ENCODE results near the gene SHLD1.
A peak's percentile ranks its signal among the peaks of the same experiment; 100 is the strongest.
"Not testable (repeated sequence)": the region's sequence is repeated elsewhere in the genome, so short reads cannot be mapped to it uniquely, and the experiment has no call there.

SHLD1 gene

DNA sequence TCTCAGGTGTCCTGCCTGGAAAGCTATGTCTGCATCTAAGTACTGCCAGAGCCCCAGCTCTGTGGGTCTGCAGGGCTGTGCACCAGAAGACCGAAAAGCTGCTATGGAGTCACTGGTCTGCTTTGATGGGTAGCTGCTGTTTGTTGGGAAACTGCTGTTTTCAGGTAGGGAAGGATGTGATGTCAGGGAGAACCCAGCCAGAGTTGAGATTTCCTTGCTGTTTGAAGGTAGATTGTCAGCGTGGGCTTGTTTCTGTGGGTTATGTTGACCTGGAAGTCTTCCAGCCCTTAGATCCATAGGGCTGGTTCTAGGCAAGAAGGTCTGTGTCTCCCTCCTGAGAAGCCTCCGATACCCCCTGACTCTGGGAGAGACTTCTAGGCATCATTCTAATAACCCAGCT, 12.2 kb upstream of the SHLD1 start:
- no peak for DNase-seq

DNA sequence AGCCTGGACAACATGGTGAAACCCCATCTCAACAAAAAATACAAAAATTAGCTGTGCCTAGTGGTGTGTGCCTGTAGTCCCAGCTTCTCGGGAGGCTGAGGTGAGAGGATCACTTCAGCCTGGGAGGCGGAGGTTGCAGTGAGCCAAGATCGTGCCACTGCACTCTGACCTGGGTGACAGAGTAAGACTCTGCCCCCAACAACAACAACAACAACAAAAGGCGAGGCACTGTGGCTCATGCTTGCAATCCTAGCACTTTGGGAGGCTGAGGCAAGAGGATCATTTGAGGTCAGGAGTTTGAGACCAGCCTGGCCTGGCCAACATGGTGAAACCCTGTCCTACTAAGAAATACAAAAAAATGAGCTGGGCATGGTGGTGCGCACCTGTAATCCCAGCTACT, 9.6 kb upstream of the SHLD1 start:
- not testable (repeated sequence) for DNase-seq

DNA sequence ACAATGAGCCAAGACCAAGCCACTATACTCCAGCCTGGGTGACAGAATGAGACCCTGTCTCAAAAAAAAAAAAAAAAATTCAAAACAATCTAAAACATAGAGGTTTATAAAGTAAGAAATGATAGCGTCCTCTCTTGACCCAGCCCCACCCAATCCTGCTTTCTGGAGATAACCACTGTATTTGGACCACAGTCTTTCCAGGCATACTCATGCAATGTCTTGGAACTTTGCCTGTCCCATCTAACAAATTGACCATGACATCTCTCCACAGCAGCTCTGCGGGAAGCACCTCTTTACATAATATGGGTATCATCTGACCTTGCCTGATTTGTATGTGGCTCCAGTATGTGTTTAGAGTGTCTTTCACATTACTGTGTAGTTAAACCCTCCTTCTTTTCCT, 9.1 kb upstream of the SHLD1 start:
- DNase-seq: peak; percentile 82

DNA sequence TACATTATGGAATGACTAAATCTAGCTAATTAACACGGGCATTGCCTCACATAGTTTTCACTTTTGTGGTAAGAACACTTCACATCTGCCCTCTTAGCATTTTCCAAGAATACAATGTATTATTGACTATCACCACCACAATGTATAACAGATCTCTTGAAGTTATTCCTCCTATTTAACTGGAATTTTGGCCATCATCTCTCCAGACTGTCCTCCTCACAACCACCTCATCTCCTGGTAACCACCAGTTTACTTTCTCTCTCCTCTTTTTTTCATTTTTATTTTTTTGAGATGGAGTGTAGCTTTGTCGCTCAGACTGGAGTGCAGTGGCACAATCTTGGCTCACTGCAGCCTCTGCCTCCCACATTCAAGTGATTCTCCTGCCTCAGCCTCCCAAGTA, 8.2 kb upstream of the SHLD1 start:
- no peak for DNase-seq

DNA sequence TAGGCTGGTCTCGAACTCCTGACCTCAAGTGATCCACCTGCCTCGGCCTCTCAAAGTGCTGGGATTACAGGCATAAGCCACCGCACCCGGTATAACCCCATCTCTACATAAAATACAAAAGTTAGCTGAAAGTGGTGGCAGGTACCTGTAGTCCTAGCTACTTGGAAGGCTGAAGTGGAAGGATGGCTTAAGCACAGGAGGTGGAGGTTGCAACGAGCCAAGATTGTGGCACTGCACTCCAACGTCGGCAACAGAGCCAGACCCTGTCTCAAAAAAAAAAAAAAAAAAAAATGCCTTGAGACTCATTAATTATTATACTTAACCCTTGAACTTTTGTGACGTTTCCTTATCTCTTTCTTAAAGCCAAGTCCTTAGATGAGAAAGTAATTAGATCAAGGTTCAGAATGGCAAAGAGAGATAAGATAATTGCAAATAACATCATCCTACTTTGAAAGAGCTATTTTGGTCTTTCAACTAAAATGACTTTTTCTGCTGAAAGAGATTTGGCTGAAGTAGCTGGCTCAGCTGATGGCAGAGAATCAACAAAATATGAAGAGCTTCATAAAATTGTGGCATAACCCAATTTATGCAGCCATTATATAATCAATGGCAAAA, 4.7 kb upstream of the SHLD1 start:
- peak; percentile 22 for DNase-seq

DNA sequence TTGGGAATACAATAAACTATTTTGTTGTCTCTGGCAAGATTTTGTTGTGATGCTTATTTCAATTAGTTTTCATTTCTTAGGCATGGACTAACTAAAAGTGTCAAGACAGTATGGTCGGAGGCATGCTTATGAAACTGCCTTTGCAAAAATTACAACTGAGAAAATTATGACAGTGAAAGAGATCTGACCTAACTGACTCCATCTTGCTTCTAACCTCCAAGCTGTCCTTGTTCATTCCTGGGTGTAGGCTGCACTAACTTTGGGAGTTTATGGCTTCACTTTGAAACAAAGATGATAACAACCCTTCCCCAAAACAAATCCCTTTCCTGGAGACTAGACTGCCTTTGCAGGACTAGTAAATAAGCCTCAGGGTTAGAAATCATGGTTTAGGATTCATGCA, 4.1 kb upstream of the SHLD1 start:
- no peak for DNase-seq

DNA sequence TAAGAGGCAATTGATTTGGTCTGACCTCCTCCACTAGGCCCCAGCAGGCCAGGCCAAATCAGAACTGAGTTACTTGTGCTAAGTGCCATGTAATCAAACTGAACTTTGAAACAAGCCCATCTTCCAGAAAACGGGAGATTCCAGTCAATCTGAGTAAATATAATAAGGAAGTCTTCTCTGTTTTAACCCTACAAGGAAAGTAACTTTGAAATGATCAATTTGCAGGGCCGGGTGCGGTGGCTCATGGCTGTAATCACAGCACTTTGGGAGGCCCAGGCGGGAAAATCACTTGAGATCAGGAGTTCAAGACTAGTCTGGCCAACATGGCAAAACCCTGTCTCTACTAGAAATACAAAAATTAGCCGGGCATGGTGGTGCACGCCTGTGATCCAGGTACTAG, 2.0 kb upstream of the SHLD1 start:
- no peak for DNase-seq

DNA sequence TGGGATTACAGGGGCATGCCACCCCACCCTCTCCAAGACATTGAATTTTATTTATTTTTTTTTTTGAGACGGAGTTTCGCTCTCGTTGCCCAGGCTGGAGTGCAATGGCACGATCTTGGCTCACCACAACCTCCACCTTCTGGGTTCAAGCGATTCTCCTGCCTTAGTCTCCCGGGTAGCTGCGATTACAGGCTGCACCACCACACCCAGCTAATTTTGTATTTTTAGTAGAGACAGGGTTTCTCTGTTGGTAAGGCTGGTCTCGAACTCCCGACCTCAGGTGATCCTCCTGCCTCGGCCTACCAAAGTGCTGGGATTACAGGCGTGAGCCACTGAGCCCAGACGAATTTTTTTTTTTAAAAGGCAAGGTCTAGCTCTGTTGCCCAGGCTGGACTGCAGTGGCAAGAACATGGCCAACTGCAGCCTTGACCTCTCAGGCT, 669 bp upstream of the SHLD1 start:
- DNase-seq: not testable (repeated sequence)

DNA sequence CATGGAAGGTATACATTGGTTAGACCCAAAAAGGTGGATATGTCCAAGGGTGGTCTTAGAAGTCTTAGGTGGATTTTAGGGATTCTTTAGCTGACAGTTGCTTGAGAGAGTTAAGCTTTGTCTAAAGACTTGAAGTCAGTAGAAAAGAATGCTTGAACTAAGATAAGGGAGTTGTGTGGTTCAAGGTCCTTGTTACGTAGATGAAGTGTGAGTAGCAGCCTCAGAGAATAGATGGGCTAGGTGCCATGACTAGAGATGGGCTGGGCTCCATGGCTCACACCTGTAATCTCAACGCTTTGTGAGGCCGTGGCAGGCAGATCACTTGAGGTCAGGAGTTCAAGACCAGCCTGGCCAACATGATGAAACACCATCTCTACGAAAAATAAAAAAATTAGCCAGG, 1.7 kb downstream of the SHLD1 start:
- DNase-seq: no peak

DNA sequence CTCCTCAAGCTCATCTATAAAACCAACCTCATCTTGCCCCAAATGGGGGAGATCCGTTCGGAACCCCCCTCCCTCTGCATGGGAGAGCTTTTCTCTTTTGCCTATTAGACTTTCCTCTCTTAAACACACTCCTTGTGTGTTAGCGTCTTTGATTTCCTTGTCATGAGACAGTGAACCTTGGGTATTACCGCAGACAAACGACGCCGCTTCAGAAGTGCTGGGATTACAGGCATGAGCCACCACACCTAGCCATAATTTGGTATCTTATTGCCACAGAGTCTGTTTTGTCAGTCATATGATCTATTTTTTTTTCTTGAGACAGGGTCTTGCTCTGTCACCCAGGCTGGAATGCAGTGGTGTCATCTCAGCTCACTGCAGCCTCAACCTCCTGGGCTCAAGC, 3.6 kb downstream of the SHLD1 start:
- no peak for DNase-seq

DNA sequence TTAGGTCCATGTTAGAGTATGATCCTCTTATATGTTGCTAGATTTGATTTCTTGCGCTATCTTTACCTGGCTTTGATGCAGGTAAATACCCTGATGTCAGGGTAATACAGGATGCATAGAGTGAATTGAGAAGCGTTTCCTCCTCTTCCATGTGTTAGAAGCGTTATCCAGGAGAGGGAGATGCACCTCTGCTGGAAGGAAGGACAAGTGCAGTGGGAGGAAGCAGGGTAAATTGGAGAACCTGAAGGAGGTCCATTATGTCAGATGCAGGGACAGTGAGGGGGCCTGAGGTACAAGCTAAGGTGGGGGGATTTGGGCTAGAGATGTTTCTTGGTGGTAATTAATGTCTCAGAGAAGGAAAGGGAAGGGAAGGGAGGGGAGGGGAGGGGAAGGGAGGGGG, 7.7 kb downstream of the SHLD1 start:
- no peak for DNase-seq

DNA sequence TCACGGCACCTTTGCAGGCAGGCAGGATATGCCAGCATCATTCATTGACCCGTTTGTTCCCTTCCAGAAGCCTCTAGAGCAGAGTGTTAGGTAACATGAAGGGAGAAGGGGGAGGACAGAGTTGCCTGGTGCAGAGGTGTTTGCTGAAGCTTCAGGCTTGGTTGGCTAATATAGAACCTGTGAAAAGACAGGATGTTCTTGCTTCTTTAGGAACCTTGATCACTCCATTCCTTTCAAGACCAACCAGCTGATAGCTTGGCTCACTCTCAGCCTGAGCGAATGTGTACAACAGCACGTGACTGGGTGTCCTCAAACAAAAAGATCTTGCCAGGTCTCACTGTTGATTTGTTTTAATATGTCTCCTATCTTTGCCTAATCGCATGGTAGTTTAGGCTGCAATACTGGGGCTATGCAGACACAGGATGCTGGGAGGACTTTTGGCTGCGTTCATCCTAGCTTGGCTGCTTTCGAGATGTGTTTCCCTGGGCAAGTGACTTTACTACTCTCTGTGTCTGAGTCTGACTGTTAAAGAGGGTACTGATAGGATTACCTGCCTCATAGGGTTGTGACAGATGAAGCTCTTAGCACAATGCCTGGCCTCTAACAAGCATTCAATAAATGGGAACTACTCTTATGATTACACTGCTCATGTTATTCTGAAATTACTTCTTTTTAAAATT, 16.0 kb downstream of the SHLD1 start:
- DNase-seq: no peak

DNA sequence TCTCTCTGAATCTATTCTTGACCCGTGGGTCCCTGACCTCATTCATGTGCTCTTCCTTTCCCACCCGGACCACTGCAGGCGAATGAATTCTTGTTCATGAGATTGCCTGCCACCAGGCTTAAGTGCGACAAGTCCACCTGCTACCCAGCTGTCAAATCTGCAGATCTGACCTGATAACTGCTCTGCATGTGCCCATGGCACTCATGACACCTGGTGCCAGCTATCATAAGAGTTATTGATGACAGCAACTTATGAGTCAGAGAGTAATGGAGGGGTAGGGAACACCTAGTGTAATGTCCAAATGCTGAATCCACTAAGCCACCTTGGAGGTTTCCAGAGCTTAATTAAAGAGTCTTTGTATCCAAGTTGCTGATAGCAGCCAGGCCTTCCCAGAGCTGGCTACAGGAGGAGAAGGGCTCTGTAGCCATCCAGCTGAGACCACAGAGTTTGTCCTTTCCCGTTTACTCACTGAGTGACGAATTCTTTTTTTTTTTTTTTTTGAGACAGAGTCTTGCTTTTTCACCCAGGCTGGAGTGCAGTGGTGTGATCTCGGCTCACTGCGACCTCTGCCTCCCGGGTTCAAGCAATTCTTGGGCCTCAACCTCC, 17.4 kb downstream of the SHLD1 start:
- DNase-seq: no peak

DNA sequence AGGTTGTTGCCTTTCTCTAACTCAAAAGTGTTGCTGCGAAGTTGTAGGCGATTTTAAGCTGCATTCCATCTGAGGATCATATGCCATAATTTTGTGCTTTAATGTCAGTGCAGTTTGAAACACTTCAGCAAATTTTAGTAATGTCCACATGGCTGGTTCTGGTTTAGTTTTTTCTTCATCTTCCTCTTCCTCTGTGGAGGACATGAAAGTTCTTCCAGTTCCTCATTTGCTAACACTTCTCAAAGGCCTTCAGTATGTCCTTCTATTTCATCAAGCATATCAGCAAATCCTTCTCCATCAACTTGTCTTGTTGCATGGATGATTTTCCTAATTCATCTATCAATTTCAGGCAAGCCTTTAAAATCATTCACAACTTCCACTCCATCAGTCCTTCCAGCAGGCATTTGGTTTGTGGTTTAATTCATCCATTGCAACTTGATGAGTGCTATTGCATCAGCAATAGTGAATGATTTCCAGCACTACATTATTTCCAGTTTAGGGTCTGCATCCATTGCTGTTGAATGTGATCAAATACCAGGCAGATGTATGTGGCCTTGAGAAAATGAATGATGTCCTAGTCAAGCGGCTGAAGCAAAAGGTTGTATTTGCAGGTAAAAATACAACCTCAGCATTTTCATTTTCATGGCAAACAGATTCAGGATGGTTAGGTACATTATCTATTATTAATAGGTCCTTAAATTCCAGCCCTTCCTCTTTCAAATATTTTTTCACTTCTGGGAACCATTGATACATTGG, 20.2 kb downstream of the SHLD1 start:
- peak; percentile 89 for DNase-seq

DNA sequence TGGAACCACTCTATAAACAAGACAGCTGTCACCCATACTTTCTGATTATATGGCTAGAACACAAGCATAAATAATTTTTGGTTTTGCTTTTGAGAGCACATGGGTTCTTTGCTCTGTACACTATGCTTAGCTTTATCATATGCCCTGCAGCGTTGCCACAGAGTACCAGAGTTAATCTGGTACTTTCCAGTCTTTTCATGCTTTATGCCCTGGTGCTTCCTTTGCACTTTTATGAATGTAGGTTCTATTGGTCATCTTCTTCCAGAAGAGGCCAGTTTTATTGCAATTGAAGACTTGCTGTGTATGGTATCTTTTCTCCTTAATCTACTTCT, 20.8 kb downstream of the SHLD1 start:
- DNase-seq: peak; percentile 76

DNA sequence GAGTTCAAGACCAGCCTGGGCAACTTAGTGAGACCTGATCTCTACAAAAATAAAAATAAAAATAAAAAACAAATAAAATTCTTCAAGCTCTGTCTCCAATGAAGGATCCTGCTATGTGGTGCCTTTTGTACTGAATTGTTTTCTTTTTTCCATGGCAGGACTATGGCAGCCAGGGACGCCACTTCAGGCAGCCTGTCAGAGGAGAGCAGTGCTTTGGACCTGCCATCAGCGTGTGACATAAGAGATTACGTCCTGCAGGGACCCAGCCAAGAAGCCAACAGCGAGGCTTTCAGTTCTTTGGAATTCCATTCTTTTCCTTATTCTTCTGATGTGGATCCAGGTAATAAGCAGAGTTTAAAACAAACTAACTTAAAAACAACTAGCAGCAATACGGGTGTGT, 22.5 kb downstream of the SHLD1 start:
- DNase-seq: no peak

DNA sequence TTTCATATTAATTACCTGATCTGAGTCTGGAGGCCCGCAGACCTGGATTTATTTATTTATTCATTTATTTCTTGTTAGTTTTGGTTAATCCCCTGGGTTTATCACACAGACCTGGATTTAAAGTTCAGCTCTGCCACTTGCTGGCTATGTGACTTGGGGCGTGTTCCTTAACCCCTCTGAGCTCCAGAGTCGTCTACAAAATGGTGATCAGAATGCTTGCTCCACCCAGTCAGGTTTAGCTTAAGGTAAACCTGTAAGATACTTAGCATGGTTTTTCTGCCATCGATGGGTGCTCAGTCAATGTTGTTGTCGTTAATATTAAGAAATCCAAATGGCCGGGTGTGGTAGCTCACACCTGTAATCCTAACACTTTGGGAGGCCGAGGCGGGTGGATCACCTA, 23.4 kb downstream of the SHLD1 start:
- DNase-seq: no peak

DNA sequence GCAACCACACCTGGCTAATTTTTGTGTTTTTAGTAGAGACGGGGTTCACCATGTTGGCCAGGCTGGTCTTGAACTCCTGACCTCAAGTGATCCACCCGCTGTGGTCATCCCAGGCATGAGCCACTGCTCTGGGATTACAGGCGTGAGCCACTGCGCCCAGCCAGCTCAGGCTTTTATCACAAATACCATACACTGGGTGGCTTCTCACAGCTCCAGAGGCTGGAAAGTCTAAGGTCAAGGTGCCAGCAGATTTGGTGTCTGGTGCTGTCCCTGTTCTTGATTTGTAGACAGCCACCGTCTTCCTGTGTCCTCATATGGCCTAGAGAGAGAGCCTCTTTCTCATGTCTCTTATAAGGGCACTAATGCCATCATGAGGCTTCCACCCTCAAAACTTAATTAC, 25.9 kb downstream of the SHLD1 start:
- no peak for DNase-seq

DNA sequence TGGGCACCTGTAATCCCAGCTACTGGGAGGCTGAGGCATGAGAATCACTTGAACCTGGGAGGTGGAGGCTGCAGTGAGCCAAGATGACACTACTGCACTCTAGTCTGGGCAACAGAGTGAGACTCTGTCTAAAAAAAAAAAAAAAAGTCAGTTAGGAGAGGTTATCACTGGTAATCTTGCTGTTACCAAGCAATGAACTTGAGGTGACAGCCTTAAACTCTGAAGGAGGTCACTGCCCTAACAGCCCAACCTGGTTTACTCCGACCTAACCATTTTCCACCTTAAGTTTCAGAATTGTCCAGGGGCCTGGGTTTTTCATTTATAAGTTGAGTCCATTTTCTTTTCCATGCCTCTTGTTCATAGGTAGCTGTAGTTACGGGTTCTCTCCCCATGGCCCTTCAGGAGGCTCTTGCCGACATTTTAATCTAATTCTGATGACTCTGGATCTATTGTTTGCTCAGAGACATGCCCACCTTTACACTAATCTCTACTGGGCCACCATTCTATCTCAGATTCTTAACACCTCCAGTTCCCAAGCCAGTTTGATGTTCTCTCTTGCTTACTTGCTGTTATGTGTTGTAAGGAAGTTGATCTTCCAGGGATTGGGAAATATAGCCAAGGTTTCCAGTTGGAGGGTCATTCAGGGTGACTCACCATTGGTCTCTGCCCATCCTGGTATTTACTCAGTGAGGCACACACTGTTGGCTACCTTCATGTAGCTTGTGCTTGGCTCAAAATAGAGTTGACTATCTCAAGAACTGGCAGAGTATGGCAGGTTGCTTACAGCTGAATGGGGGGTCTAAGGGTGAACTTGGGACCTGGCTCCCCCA, 29.1 kb downstream of the SHLD1 start:
- DNase-seq: no peak

DNA sequence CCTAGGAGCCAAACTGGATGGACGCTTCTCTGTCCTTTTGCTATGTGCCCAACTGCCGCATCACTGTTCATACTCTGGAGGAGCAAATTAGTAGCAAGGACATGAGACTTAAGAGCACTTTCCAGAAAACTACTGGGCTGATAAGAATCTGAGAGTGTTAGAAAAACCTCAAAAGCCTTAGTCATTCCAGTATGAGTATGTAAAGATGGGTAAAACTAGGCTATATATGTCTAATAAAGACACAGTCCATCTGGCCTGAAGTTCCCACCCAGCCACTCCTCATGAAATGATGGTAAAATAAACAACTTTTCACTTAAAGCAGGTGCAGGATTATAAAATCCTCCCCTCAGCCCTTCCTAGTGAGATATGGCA, 30.6 kb downstream of the SHLD1 start:
- DNase-seq: peak; percentile 84

DNA sequence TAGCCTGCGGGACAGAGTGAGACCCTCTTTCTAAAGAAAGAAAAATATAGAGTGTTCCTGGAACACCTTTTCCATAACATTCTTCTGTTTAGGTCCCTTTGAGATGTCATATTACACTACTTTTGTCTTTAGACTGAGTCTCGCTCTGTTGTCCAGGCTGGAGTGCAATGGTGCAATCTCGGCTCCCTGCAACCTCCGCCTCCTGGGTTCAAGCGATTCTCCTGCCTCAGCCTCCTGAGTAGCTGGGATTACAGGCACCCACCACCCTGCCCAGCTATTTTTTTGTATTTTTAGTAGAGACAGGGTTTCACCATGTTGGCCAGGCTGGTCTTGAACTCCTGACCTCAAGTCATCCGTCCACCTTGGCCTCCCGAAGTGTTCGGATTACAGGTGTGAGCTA, 31.2 kb downstream of the SHLD1 start:
- not testable (repeated sequence) for DNase-seq

DNA sequence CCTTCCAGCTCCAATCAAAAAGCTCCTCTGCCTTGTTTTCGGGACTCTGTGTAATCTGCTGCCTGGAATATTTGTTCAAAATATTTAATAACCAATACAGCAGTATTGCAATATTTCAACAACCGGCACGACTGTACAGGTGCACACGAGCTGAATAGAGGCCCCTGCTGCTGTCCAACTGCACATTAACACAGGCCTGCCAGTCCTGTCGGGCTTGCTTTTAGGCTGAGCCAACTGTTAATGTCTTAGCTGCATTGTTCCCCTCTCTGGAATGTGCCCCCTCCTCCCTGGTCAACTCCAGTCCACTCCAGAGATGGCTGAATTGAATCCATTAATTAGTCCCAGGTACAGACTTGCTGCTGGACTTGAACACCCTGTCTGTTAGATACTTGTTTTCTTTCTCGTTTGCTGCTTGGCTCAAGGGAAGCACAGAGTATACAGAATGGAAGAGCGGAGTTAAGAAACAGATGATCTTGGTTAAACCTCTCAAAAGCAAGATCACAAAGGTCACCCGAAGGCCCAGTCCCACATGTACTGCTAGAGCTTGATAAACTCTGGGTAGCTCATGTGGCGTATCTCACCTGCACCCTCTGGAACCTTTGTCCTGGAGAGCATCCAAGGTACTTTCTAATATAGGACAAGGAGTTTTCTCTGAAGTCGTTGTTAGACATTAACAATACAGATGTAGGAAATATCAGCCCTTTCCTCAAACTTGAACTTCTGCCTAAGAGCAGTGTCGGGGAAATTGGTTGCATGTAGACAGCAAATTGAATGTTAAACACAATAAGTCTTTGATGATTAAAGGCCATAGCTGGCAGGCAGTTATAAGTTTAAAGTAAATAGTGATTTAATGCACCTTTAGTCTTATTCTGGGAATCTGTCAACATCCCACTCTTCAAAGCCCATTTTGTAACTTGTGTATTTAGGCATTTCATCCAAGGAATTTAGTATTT, 31.9 kb downstream of the SHLD1 start:
- no peak for DNase-seq
